Measurements from ENCODE around the gene SLC22A5. TPM values are rescaled to one million over a fixed set of nuclear protein-coding genes. Genes with fewer than 3 reads are reported as not detected.
"Not testable (repeated sequence)": the region's sequence is repeated elsewhere in the genome, so short reads cannot be mapped to it uniquely, and the experiment has no call there.

Gene SLC22A5
- total RNA-seq, 1 donor: 6.5 TPM

DNA sequence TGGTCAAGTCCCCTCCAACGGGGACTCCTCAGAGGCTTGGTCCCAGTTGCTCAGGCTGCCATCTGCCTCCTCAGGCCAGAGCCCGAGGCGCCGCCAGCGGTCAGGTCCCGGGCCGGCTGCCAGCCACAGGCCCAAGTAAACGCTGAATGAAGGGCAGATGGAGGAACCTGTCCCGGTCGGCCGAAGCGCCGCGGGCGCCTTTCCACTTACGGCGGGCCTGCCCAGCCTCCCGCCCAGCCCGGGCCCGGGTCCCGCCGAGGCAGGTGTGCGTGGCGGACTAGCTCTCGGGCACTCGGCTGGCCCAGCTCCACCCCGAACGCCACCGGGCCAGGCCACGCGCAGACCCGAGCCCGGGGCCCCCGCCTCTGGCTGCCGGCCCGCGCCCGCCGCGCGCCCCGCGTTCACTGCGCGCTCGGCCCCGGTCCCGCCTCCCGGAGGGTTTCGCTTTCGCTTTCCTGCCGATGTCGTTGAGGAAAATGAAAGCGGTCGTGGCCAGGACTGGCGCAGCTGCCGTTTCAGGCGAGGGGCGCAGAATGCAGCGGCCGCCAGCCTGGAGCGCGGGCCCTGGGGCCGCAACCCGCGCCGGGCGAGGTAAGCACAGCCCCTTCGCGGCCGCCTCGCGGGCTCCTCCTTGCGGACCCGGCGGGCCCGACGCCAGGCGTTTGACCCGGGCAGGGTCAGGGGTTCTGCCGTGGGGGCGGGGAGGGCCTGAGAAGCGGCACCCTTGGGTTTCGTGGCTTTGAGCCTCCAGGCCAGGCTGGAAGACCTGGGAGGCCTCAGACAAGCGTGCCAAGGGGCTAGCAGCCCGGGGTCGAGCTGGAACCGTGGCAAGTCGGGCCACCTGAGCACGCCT, 41.2 kb downstream of the SLC22A5 start:
- peak overlapping the region; percentile 84 for H3K4me3 ChIP-seq (ENCODE audit: low read depth, low read length)
- TF ChIP-seq, protein P1, sequence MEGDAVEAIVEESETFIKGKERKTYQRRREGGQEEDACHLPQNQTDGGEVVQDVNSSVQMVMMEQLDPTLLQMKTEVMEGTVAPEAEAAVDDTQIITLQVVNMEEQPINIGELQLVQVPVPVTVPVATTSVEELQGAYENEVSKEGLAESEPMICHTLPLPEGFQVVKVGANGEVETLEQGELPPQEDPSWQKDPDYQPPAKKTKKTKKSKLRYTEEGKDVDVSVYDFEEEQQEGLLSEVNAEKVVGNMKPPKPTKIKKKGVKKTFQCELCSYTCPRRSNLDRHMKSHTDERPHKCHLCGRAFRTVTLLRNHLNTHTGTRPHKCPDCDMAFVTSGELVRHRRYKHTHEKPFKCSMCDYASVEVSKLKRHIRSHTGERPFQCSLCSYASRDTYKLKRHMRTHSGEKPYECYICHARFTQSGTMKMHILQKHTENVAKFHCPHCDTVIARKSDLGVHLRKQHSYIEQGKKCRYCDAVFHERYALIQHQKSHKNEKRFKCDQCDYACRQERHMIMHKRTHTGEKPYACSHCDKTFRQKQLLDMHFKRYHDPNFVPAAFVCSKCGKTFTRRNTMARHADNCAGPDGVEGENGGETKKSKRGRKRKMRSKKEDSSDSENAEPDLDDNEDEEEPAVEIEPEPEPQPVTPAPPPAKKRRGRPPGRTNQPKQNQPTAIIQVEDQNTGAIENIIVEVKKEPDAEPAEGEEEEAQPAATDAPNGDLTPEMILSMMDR (IDR thresholded peaks at IDR 0.05; ENCODE audit: insufficient read depth, low read length): peak; percentile 50
- peak; percentile 77 for DNase-seq (ENCODE audit: low read depth)

DNA sequence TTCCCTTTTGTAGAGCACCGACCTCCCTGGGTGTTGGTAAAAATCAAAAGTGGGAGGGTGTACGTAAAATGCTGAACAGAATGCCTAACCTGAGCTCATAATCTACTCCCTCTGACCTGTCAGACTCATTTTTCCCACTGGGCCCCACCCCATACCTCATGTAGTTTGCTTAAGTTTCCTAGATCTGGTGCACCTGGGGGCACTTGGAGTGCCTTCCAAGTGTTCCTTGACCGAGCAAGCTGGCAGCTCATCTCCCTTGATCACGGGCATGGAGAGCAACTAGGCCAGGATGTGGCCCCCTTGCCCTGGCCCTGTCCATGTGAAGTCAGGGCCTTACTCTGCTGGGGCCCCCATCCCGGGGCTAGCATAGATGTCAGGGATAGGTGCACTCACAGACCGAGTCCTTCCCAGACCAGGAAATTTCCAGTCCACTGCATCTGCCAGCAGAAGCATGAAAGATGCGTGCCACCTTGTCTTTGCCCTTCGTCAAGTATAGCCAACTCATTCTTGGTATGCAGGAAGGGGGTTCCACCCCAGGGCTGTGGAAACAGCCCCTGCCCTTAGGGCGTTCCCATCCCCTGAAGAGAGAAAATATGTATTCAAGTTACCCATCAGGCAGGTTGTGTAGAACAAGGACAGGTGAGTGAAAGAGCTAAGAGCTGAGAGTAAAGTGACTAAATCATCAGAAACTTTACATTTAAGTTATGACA, 41.9 kb downstream of the SLC22A5 start:
- DNase-seq (ENCODE audit: low read depth): no peak
- H3K4me3 ChIP-seq (ENCODE audit: low read depth, low read length): peak overlapping the region; percentile 84
- TF ChIP-seq, protein P1 (IDR thresholded peaks at IDR 0.05; ENCODE audit: insufficient read depth, low read length): no peak

DNA sequence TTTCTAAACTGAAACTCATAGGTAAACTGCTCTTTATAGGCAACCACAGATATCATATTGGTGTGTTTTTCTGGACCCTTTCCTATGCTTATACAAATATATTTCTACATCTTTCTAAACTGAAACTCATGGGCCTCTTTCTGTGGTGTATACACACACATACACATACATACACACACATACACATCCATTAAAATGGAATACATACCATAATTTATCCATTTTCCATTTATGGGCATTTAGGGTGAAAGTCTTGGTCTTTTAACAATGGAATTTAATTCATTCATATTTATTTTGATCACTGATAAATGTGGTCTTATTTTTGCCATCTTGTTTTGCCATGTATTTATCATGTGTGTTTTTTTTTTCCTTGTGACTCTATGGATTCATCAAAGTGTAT, 44.1 kb downstream of the SLC22A5 start:
- no peak overlapping the region for H3K4me3 ChIP-seq (ENCODE audit: low read depth, low read length)
- TF ChIP-seq, protein P1 (IDR thresholded peaks at IDR 0.05; ENCODE audit: insufficient read depth, low read length): no peak
- no peak for DNase-seq (ENCODE audit: low read depth)

DNA sequence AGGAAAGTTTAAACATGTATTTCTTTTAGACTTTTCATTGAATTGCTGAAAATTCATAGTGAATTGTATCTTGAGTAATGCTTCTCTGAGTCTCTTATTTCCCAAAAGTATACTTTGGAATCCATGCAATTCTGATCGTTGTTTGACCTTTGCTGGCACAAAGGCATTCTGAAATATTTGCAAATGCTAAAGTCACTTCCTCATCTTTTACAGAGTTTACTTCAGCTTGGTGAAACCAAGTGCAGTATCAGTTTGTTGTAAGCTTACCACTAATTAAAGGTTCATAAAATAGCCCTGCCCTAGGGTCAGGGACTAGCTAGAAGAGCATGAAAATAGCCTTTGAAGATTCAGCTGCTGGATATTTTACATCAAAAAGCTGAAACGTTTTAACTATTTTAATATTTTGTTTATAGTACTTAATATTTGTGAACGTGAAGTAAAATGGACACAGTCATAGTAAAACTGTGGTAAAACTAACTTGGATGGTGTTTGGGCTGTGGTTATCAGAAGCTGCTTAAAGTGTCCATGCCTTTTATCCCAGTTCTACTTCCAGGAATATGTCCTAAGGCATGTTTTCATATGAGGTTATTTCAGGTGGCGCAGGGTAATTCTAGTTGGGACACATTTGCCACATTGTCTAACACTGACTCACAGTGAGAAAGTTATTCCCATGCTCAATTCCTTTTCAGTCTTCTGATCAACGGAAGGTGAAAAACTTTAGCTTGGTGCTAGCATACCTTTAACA, 45.3 kb downstream of the SLC22A5 start:
- TF ChIP-seq, protein P1 (IDR thresholded peaks at IDR 0.05; ENCODE audit: insufficient read depth, low read length): no peak
- H3K4me3 ChIP-seq (ENCODE audit: low read depth, low read length): no peak overlapping the region
- DNase-seq (ENCODE audit: low read depth): peak; percentile 77

DNA sequence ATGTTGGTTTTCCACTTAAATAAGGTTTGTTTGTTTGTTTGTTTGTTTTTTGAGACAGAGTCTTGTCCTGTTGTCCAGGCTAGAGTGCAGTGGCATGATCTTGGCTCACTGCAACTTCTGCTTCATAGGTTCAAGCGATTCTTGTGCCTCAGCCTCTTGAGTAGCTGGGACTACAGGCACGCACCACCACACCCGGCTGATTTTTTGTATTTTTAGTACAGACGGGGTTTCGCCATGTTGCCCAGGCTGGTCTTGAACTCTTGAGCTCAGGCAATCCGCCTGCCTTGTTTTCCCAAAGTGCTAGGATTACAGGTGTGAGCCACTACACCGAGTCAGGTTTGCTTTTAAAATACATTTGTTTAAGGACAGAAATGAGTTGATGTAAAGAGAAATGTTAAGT, 46.0 kb downstream of the SLC22A5 start:
- DNase-seq (ENCODE audit: low read depth); H3K4me3 ChIP-seq (ENCODE audit: low read depth, low read length): not testable (repeated sequence)

DNA sequence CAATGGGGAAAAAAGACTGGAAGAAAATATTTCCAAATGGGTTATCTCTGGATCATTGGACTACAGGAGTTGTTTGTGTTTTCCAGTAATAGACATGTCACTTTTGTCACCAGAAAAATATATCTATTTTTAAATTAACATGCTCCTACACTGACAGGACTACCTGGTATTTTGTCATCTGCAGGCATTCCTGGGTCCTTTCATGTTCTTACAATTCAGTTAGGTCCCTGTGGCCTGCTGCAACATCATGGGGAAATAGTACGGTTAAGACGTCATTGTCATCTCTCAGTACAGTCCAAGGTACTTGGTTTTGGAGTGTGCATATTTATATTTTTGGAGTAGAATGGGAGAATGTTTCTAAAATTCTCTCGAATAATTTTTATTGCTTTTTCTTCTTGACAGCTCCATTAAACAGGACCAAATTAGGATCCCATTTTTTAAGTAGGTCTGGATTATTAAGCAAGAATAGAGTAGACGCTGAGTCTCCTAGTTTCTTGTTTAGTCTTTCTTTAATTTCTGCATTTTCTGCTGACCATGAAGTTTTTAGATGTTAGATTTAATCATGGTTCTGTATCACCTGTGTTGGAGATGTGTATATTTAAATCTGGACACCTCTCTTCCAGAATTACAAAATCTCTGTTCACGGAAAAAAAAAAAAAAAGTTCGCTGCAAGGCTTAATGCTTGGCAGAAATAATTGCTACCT, 46.9 kb downstream of the SLC22A5 start:
- TF ChIP-seq, protein P1 (IDR thresholded peaks at IDR 0.05; ENCODE audit: insufficient read depth, low read length): no peak
- H3K4me3 ChIP-seq (ENCODE audit: low read depth, low read length): no peak overlapping the region
- no peak for DNase-seq (ENCODE audit: low read depth)

Measured in fibroblast of the aortic adventitia (primary cell).